OCI-LY7 (cell line): ENCODE measurements around the gene RHNO1.

ENCODE experiments used
- EZH2phosphoT487 ChIP-seq: fragments of 200-600 bp; sonication (generic); IDR thresholded peaks from 2 replicates; pipeline ENCODE4 v1.6.1; 2018; ENCODE audit warnings: low read depth, borderline replicate concordance, mild to moderate bottlenecking, mixed run types, antibody characterized with exemption, low read length, moderate library complexity, mixed read lengths
- TF ChIP-seq, protein P1 (sequence below): fragments of 200-600 bp; sonication (generic); conservative IDR thresholded peaks from 2 replicates; pipeline ENCODE4 v1.5.1; 2014; ENCODE audit warnings: mild to moderate bottlenecking, antibody characterized with exemption, low read length, moderate library complexity, mixed read lengths

DNA sequence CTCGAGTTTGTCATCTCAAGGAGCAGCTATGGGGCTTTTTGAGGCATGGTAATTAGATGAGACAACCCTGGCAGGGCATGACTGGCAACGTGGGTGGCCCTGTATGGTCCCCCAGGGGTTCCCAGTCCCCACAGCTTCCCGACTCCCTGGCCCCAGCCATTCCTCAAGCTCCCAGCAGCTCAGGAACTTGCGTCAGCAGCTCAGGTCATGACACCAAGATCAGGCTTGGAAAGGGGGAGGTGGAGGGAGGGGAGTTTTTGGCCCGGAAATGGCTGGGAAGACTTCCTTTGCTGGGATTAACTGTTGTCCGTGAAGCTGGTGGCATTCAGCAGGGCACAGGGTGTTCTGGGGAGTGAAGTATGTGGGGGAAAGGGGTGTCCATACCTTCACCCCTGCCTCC lies 31.7 kb upstream of the RHNO1 start:
- TF ChIP-seq, protein P1, sequence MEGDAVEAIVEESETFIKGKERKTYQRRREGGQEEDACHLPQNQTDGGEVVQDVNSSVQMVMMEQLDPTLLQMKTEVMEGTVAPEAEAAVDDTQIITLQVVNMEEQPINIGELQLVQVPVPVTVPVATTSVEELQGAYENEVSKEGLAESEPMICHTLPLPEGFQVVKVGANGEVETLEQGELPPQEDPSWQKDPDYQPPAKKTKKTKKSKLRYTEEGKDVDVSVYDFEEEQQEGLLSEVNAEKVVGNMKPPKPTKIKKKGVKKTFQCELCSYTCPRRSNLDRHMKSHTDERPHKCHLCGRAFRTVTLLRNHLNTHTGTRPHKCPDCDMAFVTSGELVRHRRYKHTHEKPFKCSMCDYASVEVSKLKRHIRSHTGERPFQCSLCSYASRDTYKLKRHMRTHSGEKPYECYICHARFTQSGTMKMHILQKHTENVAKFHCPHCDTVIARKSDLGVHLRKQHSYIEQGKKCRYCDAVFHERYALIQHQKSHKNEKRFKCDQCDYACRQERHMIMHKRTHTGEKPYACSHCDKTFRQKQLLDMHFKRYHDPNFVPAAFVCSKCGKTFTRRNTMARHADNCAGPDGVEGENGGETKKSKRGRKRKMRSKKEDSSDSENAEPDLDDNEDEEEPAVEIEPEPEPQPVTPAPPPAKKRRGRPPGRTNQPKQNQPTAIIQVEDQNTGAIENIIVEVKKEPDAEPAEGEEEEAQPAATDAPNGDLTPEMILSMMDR: no peak
- TF ChIP-seq EZH2phosphoT487: no peak
